ENCODE results near the gene ALOX15.
"Not testable (repeated sequence)": the region's sequence is repeated elsewhere in the genome, so short reads cannot be mapped to it uniquely, and the experiment has no call there.

ALOX15 gene

DNA sequence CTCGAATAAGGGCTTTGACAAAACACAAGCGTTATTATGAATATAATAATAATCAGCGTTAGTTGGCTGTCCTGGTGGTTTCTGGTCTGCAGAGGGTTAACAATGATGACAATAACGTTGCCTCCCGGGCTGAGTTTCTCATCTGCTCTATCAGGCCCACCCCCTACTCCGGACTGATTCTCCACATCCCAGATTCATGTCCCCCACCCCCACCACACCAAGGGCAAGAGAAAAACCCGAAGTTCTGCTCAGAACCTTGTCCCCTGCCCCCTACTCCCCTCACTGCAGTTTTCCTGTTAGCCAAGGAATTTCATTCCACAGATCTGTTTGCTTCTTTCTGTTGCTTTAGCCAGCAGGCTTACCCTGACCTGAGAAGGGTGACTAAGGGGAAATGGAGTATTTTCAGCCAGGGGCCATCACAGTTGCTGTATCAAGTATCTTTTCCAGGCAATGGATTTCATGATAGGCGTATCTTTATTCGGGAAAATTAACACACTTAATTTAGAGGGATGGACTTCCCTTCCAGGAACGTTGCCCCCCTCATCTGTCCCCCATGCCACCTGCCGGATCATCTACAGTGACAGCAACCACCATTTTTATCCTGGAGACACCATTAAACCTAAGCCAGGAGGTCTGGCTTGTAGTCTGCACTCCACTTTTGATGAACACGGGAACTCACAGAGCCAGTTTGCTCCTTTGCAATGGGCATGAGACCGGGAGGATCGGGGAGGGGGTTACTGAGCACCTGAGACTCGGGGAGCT lies 23.7 kb downstream of the ALOX15 start:
- ATAC-seq (ENCODE audit: low read depth) (no peak), DNase-seq (ENCODE audit: low spot score in 2 of 2) (no peak)
- Mint-ChIP-seq H3K36me3 (no peaks in the 10 kb centered on the region), H3K4me1 (no peaks in the 10 kb centered on the region), H3K9me3 (no peaks in the 10 kb centered on the region), H3K4me3 (no peak overlapping the region), H3K27ac (no peak overlapping the region), H3K27me3 (peaks cover 9% of the 10 kb centered on the region)

GRCh38 chr17:4617090-4617489 lies 24.4 kb downstream of the ALOX15 start:
- ATAC-seq (ENCODE audit: low read depth) (no peak), DNase-seq (ENCODE audit: low spot score in 2 of 2) (no peak)
- Mint-ChIP-seq H3K36me3 (no peaks in the 10 kb centered on the region), H3K4me3 (no peak overlapping the region), H3K4me1 (no peaks in the 10 kb centered on the region), H3K27me3 (peaks cover 9% of the 10 kb centered on the region), H3K9me3 (no peaks in the 10 kb centered on the region), H3K27ac (no peak overlapping the region)

DNA sequence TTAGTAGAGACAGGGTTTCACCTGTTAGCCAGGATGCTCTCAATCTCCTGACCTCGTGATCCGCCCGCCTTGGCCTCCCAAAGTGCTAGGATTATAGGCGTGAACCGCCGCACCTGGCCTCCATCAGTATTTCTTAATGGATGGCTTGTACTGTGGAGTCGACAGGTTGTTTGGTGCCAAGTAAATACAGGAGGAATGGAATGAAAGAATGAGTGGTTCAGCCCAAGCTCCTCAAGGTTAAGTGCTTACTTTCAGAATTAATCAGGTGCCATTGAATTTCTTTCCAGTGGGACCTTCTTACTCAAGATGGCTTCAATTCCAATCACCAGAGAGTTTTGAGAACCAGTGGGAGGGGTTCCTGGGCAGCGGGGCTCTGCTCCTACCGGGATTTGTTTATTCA lies 25.0 kb downstream of the ALOX15 start:
- H3K4me1 Mint-ChIP-seq, result no peaks in the 10 kb centered on the region
- ATAC-seq (ENCODE audit: low read depth) (no peak), DNase-seq (ENCODE audit: low spot score in 2 of 2) (no peak)
- H3K36me3 Mint-ChIP-seq, result no peaks in the 10 kb centered on the region
- H3K9me3 Mint-ChIP-seq, result no peaks in the 10 kb centered on the region
- peaks cover 9% of the 10 kb centered on the region for H3K27me3 Mint-ChIP-seq
- no peak overlapping the region for H3K4me3 Mint-ChIP-seq
- H3K27ac Mint-ChIP-seq, result no peak overlapping the region

DNA sequence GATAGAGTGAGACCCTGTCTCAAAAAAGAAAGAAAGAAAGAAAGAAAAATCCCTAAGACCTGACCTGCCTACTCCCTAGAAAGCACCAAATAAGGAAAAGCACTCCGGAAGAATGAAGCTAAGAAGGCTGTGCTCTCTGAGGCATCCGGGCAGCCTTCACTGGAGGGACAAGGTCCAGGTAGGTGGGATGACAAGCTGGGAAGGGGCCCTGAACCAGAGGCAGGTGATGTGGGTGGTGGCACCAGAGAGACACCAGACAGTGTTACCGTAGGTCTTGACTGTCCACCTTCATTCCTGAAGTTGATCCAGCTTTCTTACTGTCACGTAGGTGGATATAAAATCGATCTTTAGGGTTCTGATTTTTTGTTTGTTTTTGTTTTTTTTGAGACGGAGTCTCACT lies 30.8 kb downstream of the ALOX15 start:
- H3K27me3 Mint-ChIP-seq, result peaks cover 16% of the 10 kb centered on the region
- no peaks in the 10 kb centered on the region for H3K9me3 Mint-ChIP-seq
- H3K36me3 Mint-ChIP-seq, result no peaks in the 10 kb centered on the region
- peaks cover 1% of the 10 kb centered on the region for H3K4me1 Mint-ChIP-seq
- no peak overlapping the region for H3K4me3 Mint-ChIP-seq
- ATAC-seq (ENCODE audit: low read depth) (no peak), DNase-seq (ENCODE audit: low spot score in 2 of 2) (no peak)
- no peak overlapping the region for H3K27ac Mint-ChIP-seq

DNA sequence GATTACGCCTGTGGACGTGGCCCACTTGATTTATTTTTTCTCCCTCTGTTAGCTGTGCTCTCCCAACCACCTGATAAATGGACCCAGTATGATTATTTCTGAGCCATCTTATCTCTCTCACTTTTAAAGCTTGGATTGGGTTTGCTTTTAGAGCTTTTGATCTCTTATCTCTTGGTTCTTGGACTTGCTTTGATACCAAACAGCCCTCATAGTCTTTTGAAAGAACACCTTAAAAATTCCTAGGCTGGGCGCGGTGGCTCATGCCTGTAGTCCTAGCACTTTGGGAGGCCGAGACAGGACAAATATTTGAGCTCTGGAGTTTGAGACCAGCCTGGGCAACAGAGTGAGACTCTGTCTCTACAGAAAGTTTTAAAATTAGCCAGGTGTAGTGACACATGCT lies 31.3 kb downstream of the ALOX15 start:
- H3K4me1 Mint-ChIP-seq, result peaks cover 5% of the 10 kb centered on the region
- H3K27me3 Mint-ChIP-seq, result peaks cover 15% of the 10 kb centered on the region
- DNase-seq (ENCODE audit: low spot score in 2 of 2) (no peak), ATAC-seq (ENCODE audit: low read depth) (no peak)
- H3K36me3 Mint-ChIP-seq, result no peaks in the 10 kb centered on the region
- no peaks in the 10 kb centered on the region for H3K9me3 Mint-ChIP-seq
- H3K4me3 Mint-ChIP-seq, result no peak overlapping the region
- H3K27ac Mint-ChIP-seq, result no peak overlapping the region

- no peak for ATAC-seq (ENCODE audit: low read depth)
Measured at GRCh38 chr17:4609761-4610160, 31.7 kb downstream of the ALOX15 start.

DNA sequence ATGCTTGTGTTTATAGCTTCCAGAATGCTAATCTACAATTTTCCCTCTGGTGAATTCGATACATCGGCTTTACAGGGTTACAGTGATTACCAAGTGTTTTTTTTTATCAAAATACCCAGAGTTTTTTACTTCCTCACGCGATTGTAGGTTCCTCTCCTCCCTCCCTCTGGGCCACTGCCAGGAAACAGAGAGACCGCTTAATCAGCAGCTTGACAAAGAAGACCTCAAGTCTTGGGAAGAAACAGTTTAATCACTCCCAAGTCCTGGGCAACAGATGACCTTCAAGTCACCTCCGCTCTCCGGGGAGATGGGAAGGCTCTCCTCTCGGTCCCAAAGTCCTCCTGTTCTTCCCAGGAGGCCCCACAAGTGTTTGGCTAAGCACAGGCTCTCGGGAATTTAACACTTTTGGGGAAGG lies 33.7 kb downstream of the ALOX15 start:
- no peak for ATAC-seq (ENCODE audit: low read depth)
- Mint-ChIP-seq H3K9me3 (no peaks in the 10 kb centered on the region), H3K27me3 (peaks cover 16% of the 10 kb centered on the region), H3K27ac (no peak overlapping the region), H3K4me1 (peaks cover 5% of the 10 kb centered on the region), H3K36me3 (no peaks in the 10 kb centered on the region), H3K4me3 (no peak overlapping the region)
- DNase-seq (ENCODE audit: low spot score in 2 of 2), result no peak

More at GRCh38 chr17:4609761-4610160, 31.7 kb downstream of the ALOX15 start:
- no peaks in the 10 kb centered on the region for H3K36me3 Mint-ChIP-seq
- H3K27me3 Mint-ChIP-seq, result peaks cover 15% of the 10 kb centered on the region
- H3K4me1 Mint-ChIP-seq, result peaks cover 5% of the 10 kb centered on the region
- H3K27ac Mint-ChIP-seq, result no peak overlapping the region
- H3K9me3 Mint-ChIP-seq, result no peaks in the 10 kb centered on the region
- DNase-seq (ENCODE audit: low spot score in 2 of 2), result no peak
- H3K4me3 Mint-ChIP-seq, result no peak overlapping the region

GRCh38 chr17:4607261-4607741 lies 34.2 kb downstream of the ALOX15 start:
- Mint-ChIP-seq H3K4me3 (no peak overlapping the region), H3K4me1 (peaks cover 5% of the 10 kb centered on the region), H3K27me3 (peaks cover 16% of the 10 kb centered on the region), H3K36me3 (no peaks in the 10 kb centered on the region), H3K9me3 (no peaks in the 10 kb centered on the region), H3K27ac (no peak overlapping the region)
- DNase-seq (ENCODE audit: low spot score in 2 of 2) (no peak), ATAC-seq (ENCODE audit: low read depth) (no peak)

- H3K9me3 Mint-ChIP-seq, result no peaks in the 10 kb centered on the region
- H3K36me3 Mint-ChIP-seq, result no peaks in the 10 kb centered on the region
- peaks cover 15% of the 10 kb centered on the region for H3K27me3 Mint-ChIP-seq
- no peak for ATAC-seq (ENCODE audit: low read depth)
- no peak overlapping the region for H3K27ac Mint-ChIP-seq
- H3K4me1 Mint-ChIP-seq, result peaks cover 5% of the 10 kb centered on the region
- no peak for DNase-seq (ENCODE audit: low spot score in 2 of 2)
- no peak overlapping the region for H3K4me3 Mint-ChIP-seq
Measured at GRCh38 chr17:4605826-4606225, 35.7 kb downstream of the ALOX15 start.

GRCh38 chr17:4604736-4605135 lies 36.7 kb downstream of the ALOX15 start:
- H3K9me3 Mint-ChIP-seq; ATAC-seq (ENCODE audit: low read depth); H3K27ac Mint-ChIP-seq; H3K4me3 Mint-ChIP-seq; H3K36me3 Mint-ChIP-seq; DNase-seq (ENCODE audit: low spot score in 2 of 2); H3K4me1 Mint-ChIP-seq: not testable (repeated sequence)
- peaks cover 11% of the 10 kb centered on the region for H3K27me3 Mint-ChIP-seq

- ATAC-seq (ENCODE audit: low read depth) (no peak), DNase-seq (ENCODE audit: low spot score in 2 of 2) (no peak)
- H3K4me3 Mint-ChIP-seq, result no peak overlapping the region
- H3K27ac Mint-ChIP-seq, result no peak overlapping the region
- H3K4me1 Mint-ChIP-seq, result peaks cover 5% of the 10 kb centered on the region
- peaks cover 10% of the 10 kb centered on the region for H3K27me3 Mint-ChIP-seq
- no peaks in the 10 kb centered on the region for H3K36me3 Mint-ChIP-seq
- no peaks in the 10 kb centered on the region for H3K9me3 Mint-ChIP-seq
Measured at GRCh38 chr17:4604111-4604644, 37.3 kb downstream of the ALOX15 start.

GRCh38 chr17:4602041-4602440 lies 39.4 kb downstream of the ALOX15 start:
- Mint-ChIP-seq H3K27ac (no peak overlapping the region), H3K4me1 (peaks cover 5% of the 10 kb centered on the region), H3K9me3 (no peaks in the 10 kb centered on the region), H3K4me3 (no peak overlapping the region), H3K36me3 (no peaks in the 10 kb centered on the region), H3K27me3 (peaks cover 11% of the 10 kb centered on the region)
- no peak for ATAC-seq (ENCODE audit: low read depth)
- no peak for DNase-seq (ENCODE audit: low spot score in 2 of 2)

DNA sequence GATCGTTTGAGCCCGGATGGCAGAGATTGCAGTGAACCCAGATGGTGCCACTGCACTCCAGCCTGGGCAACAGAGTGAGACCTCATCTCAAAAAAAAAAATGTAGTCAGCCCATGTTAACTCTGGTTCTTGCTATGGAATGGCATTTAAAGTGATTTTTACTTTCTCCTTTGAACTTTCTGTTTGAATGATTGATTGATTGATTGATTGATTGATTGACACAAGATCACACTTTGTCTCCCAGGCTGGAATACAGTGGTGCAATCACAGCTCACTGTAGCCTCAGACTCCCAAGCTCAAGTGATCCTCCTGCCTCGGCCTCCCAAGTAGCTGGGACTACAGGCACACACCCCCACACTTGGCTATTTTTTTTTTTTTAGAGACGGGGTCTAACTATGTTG lies 40.2 kb downstream of the ALOX15 start:
- Mint-ChIP-seq H3K27me3 (peaks cover 13% of the 10 kb centered on the region), H3K36me3 (no peaks in the 10 kb centered on the region), H3K4me3 (no peak overlapping the region), H3K9me3 (no peaks in the 10 kb centered on the region), H3K4me1 (peaks cover 5% of the 10 kb centered on the region), H3K27ac (no peak overlapping the region)
- ATAC-seq (ENCODE audit: low read depth) (no peak), DNase-seq (ENCODE audit: low spot score in 2 of 2) (no peak)

- Mint-ChIP-seq H3K4me1 (peaks cover 3% of the 10 kb centered on the region), H3K27ac (no peak overlapping the region), H3K4me3 (no peak overlapping the region), H3K9me3 (no peaks in the 10 kb centered on the region), H3K36me3 (no peaks in the 10 kb centered on the region), H3K27me3 (peaks cover 15% of the 10 kb centered on the region)
- ATAC-seq (ENCODE audit: low read depth) (no peak), DNase-seq (ENCODE audit: low spot score in 2 of 2) (no peak)
Measured at GRCh38 chr17:4600563-4600962, 40.9 kb downstream of the ALOX15 start.

Data from memory B cell (primary cell).